HG03460 (cell line): ENCODE data around the gene NCKAP5.

Experiments
- ATAC-seq: cut with Tn5 transposase; IDR thresholded peaks from one replicate; pipeline ENCODE4 v1.9.1; 2021; ENCODE audit not compliant: unreplicated experiment

Gene NCKAP5

GRCh38 chr2:133409581-133410285 is 158.5 kb downstream of the NCKAP5 start:
- no peak for ATAC-seq

- ATAC-seq = no peak
These were observed 159.6 kb downstream of the NCKAP5 start for GRCh38 chr2:133408671-133409070.

GRCh38 chr2:133407341-133407740 is 160.9 kb downstream of the NCKAP5 start:
- ATAC-seq = no peak

GRCh38 chr2:133405252-133405651 is 163.0 kb downstream of the NCKAP5 start:
- no peak for ATAC-seq

- ATAC-seq = no peak
These were observed 167.9 kb downstream of the NCKAP5 start for GRCh38 chr2:133400411-133400810.

- ATAC-seq = no peak
These were observed 174.4 kb downstream of the NCKAP5 start for GRCh38 chr2:133393895-133394294.

- ATAC-seq = no peak
These were observed 178.1 kb downstream of the NCKAP5 start for GRCh38 chr2:133390156-133390555.

- no peak for ATAC-seq
These were observed 178.7 kb downstream of the NCKAP5 start for GRCh38 chr2:133389569-133389968.

GRCh38 chr2:133382566-133382965 is 185.7 kb downstream of the NCKAP5 start:
- ATAC-seq = no peak

GRCh38 chr2:133380991-133381390 is 187.3 kb downstream of the NCKAP5 start:
- no peak for ATAC-seq

GRCh38 chr2:133378928-133379549 is 189.2 kb downstream of the NCKAP5 start:
- no peak for ATAC-seq

GRCh38 chr2:133378386-133378785 is 189.9 kb downstream of the NCKAP5 start:
- no peak for ATAC-seq

GRCh38 chr2:133377599-133377998 is 190.7 kb downstream of the NCKAP5 start:
- no peak for ATAC-seq

GRCh38 chr2:133377021-133377481 is 191.2 kb downstream of the NCKAP5 start:
- no peak for ATAC-seq

- ATAC-seq = no peak
These were observed 193.5 kb downstream of the NCKAP5 start for GRCh38 chr2:133374781-133375180.

GRCh38 chr2:133371286-133371685 is 197.0 kb downstream of the NCKAP5 start:
- no peak for ATAC-seq

GRCh38 chr2:133369901-133370658 is 198.2 kb downstream of the NCKAP5 start:
- ATAC-seq = no peak

GRCh38 chr2:133365117-133365516 is 203.1 kb downstream of the NCKAP5 start:
- ATAC-seq = no peak

GRCh38 chr2:133364636-133365035 is 203.6 kb downstream of the NCKAP5 start:
- no peak for ATAC-seq

GRCh38 chr2:133363884-133364283 is 204.4 kb downstream of the NCKAP5 start:
- ATAC-seq = no peak

GRCh38 chr2:133362061-133362476 is 206.2 kb downstream of the NCKAP5 start:
- ATAC-seq = no peak

GRCh38 chr2:133360882-133361281 is 207.4 kb downstream of the NCKAP5 start:
- ATAC-seq = peak; percentile 89
